HG03060 (cell line): Measurements from ENCODE around the gene TBC1D2B.
"Not testable (repeated sequence)": the region's sequence is repeated elsewhere in the genome, so short reads cannot be mapped to it uniquely, and the experiment has no call there.

Source experiments
- ATAC-seq: cut with Tn5 transposase; IDR thresholded peaks from one replicate; pipeline ENCODE4 v1.9.1; 2021; ENCODE audit warnings: low read depth, moderate number of reproducible peaks; ENCODE audit not compliant: unreplicated experiment

TBC1D2B gene

DNA sequence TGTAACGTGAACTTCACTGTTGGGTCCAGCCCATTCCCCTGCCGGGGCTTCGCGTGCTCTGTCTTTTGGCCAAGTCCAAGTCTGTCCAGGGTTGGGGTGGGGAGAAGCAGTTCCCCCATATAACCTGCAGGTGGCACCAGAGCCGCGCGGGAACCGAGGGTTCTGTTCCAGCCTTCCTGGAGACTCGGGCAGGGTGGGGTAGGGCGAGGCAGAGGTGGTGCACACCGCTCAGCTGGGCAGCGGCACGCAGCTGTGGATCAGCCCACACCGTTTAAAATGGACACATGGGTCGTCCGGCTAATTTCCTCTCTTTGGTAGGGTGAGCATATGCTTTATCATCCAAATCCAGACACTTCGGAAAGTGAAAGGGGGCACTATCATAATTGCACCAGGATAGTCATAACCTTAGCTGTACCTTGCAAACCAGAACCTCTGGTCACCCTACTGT lies 118.1 kb downstream of the TBC1D2B start:
- ATAC-seq, result no peak

GRCh38 chr15:77958716-77959431 lies 118.6 kb downstream of the TBC1D2B start:
- not testable (repeated sequence) for ATAC-seq

GRCh38 chr15:77958021-77958420 lies 119.5 kb downstream of the TBC1D2B start:
- ATAC-seq, result not testable (repeated sequence)

GRCh38 chr15:77953926-77954325 lies 123.6 kb downstream of the TBC1D2B start:
- ATAC-seq, result not testable (repeated sequence)

GRCh38 chr15:77952928-77953446 lies 124.5 kb downstream of the TBC1D2B start:
- ATAC-seq, result not testable (repeated sequence)

DNA sequence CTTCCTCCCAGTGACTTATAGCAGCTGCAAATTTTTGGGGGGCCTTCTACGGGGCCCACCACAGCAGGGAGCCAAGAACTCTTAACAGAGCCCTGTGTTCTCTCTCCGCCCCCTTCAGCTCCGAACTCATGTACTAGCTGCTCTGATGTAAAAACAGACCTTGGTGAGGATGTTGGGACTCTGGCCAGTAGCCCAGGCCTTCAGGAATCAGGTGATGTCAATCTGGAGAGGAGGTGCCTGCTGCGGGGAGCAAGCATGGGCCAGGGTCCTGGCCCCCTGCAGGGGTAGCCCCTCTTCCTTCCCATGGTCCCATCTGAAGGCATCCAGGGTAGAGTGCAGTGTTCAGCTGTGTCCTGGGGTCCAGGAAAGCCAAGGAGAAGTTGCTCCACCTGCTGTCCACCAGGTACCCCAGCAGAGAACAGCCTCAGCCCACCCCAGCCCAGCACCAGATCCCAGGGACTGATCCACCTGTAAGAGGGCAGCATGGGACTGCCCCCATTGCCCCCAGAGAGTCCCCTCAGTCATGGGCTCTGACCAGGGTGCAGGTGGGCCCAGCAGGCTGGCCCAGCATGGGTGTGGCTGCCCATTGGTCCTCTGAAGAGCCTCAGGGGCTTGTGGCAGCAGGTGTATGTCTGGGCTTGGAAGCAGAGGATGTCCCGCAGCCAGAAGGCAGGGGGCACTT lies 126.3 kb downstream of the TBC1D2B start:
- ATAC-seq, result not testable (repeated sequence)

DNA sequence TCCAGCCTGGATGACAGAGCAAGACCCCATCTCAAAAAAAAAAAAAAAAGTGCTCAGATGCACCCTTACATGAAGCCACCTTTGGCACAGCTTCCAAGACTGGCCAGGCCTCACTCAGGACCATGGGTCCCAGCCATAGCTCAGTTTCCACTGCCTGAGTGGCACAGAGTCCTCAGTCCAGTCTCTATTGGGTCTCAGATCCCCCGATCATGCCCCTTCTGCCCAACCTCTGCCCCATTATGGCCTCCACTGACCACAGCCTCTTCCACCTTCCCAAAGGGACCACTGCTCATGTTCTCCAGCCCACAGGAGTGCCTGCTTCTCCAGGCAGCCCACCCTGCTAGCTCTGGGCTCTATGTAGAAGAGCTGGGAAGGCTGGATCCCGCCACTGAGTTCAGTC lies 127.0 kb downstream of the TBC1D2B start:
- not testable (repeated sequence) for ATAC-seq

DNA sequence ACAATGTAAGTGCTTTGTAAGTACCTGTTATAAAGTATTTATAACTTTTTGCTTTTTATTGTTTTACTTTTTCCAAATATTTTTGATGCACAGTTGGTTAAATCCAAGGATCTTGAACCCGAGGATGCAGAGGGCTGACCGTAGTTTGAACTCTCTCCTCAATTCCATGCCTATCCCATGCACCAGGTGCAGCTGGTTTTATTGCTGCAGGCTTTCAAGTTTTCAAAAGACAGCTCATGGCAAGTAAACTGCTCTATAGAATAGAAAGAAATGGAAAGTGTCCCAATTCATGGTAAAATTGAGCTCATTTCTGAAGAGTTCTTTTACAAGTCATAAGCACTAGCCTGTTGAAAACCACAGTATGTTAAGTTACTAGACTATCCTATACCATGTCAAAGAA lies 131.9 kb downstream of the TBC1D2B start:
- no peak for ATAC-seq
